HCT116 (cell line): ENCODE data around the gene BSCL2.

Experiments used
- CTCF ChIP-seq, 3 experiments: fragments of 200-600 bp in 1 of 3; sonication (generic) in 1 of 3; IDR thresholded peaks in 2 of 3; conservative IDR thresholded peaks in 1 of 3; 2 replicates each; pipeline ENCODE4 v1.5.1; 2012 to 2017; ENCODE audit warnings: low read depth in 2 of 3, low read length in 2 of 3, antibody characterized with exemption in 1 of 3, borderline replicate concordance in 1 of 3, control low read depth in 1 of 3, mild to moderate bottlenecking in 1 of 3, mixed read lengths in 1 of 3, mixed run types in 1 of 3, moderate library complexity in 1 of 3; ENCODE audit not compliant: insufficient read depth in 1 of 3
- EGR1 ChIP-seq: IDR thresholded peaks from 2 replicates; pipeline ENCODE4 v1.6.1; 2012; ENCODE audit warnings: low read depth
- EZH2 ChIP-seq: fragments of 200-600 bp; sonication (generic); IDR thresholded peaks from 2 replicates; pipeline ENCODE4 v1.6.1; 2017; ENCODE audit warnings: antibody characterized with exemption, mixed run types
- MAX ChIP-seq: IDR thresholded peaks from 2 replicates; pipeline ENCODE4 v1.6.1; 2012
- POLR2A ChIP-seq: IDR thresholded peaks from 2 replicates; pipeline ENCODE4 v1.7.0; 2011; ENCODE audit warnings: borderline replicate concordance; ENCODE audit not compliant: insufficient read depth, insufficient read length; ENCODE audit errors: extremely low read depth
- POLR2AphosphoS5 ChIP-seq: IDR thresholded peaks from 2 replicates; pipeline ENCODE4 v1.6.1; 2011; ENCODE audit warnings: mild to moderate bottlenecking, low read depth, low read length, moderate library complexity
- RAD21 ChIP-seq: IDR thresholded peaks from 2 replicates; pipeline ENCODE4 v1.6.1; 2012; ENCODE audit warnings: low read depth, mild to moderate bottlenecking
- ZBTB33 ChIP-seq: IDR thresholded peaks from 2 replicates; pipeline ENCODE4 v1.6.1; 2011; ENCODE audit warnings: mild to moderate bottlenecking, low read length, moderate library complexity; ENCODE audit not compliant: insufficient replicate concordance; ENCODE audit errors: extremely low read depth
- ZNF274 ChIP-seq: fragments of 200-500 bp; sonication (Bioruptor generic); IDR thresholded peaks from 2 replicates; pipeline ENCODE4 v1.6.1; 2014; ENCODE audit warnings: mild to moderate bottlenecking, low read depth, low read length, inconsistent platforms

DNA sequence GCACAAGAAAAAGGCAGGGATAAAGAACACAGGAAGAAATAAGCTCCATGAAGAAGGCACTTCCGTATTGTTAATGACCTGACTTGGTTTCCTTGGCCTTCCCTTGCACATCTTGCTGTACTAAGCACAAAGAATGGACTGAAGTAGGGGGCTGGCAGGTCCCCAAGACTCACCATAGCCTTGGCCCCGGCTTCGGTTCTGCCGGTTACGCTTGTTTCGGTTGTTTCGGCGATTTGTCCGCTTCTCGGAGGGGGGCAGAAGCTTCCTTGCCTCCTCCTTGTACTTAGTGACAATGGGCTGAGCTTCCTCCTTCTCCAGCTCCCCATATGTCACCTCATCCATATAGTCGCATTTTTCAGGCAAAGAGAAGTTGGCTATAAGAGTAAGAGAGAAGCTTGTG, 9.6 kb upstream of the BSCL2 start:
- TF ChIP-seq EGR1 (no peak), CTCF (IDR thresholded peaks at IDR 0.05 in 2 of 3, conservative IDR thresholded peaks at IDR 0.05 in 1 of 3; ENCODE audit: borderline replicate concordance in 1 of 3, insufficient read depth in 1 of 3, low read depth in 2 of 3, low read length in 2 of 3) (no peak), RAD21 (no peak), ZNF274 (no peak), POLR2AphosphoS5 (no peak), POLR2A (no peak), EZH2 (no peak), ZBTB33 (no peak), MAX (no peak)
